DMS114 treated with DMSO at 0.1 percent for 48 hours (cell line): ENCODE results near the gene ACVR1B.

Experiments used
- DNase-seq: peaks from one replicate; lab custom pipeline; 2025; ENCODE audit not compliant: unreplicated experiment; lab: John Stamatoyannopoulos, UW

Gene ACVR1B

GRCh38 chr12:52019113-52019770 lies 67.7 kb downstream of the ACVR1B start:
- DNase-seq: no peak

- peak; percentile 55 for DNase-seq
These were observed 69.2 kb downstream of the ACVR1B start for GRCh38 chr12:52020539-52021336.

GRCh38 chr12:52022841-52023181 lies 71.3 kb downstream of the ACVR1B start:
- peak; percentile 62 for DNase-seq

GRCh38 chr12:52023182-52023975 lies 71.9 kb downstream of the ACVR1B start:
- peak; percentile 70 for DNase-seq

DNA sequence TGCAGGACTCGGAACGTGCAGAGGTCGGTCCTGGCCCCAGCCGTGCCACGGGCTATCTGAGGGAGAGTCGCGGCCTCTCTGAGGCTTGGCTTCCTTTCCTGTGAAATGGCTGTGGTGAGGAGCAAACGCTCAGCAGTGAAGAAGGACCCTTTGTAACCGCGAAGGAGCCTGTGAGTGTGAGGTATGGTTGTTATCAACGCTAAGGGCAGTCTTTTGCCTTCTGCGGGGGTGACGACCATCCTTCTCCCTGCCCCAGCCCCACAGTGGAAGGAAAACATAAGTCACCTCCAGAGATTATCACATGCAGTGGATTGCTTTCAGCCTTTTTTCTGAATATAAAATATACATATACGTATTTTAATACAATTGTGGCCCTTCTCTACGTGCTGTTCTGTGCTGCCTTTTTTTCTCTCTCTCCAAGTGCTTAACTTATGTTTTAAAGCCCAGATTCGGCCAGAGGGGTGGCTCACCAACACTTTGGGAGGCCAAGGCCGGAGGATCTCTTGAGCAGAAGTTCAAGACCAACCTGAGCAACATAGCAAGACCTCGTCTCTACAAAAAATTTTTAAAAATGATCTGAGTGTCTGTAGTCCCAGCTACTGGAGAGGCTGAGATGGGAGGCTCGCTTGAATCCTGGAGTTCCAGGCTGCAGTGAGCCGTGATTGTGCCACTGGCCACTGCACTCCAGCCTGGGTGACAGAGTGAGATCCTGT lies 72.6 kb downstream of the ACVR1B start:
- no peak for DNase-seq

DNA sequence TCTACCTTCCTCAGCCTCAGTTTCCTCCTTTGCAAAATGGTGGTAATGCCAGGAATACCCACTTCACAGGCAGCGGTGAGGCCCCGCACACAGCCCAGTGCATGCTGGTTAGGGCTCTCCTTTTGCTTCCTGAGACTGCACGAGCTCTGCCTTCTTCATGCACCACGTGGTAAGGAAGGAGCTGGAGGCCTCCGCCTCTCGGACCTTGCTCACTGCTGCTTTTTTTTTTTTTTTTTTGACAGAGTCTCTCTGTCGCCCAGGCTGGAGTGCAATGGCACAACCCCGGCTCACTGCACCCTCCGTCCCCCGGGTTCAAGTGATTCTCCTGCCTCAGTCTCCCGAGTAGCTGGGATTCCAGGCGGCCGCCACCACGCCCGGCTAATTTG lies 73.3 kb downstream of the ACVR1B start:
- DNase-seq: no peak

- no peak for DNase-seq
These were observed 74.8 kb downstream of the ACVR1B start for GRCh38 chr12:52026263-52026662.

DNA sequence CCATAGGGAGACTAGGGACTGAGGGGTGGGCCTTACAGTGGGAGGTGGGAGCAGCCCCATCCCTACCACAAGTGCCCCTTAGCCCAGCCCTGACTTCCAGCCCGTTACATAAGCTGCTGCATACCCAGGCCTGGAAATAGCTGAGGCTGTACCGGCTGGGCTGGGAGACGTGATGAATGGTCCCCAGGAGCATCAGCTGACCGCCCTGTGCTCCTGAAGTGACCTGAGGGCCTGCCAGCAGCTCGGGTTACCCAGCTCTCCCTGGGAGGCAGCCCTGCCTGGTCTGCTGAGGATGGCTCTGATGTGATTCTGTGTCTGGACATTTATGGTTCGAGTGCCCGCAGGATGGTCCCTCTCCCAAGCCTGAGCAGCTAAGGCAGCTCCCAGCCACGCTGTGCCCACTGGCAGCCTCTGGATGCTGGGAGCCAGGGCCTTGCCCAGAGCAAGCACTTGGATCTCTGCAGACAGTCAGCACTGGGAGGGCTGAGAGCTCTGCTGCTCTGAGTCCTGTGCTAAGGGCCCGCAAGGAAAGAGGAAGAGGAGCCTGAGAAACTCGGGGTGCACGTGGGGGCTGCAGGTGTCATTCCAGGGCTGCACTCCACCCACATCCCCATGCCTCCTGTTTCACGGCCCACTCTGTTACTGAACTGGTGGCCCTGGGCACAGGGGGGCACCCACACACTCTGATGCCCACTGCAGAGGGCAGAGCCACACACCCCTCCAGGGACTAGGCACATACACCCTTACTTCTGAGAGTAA lies 75.8 kb downstream of the ACVR1B start:
- no peak for DNase-seq

DNA sequence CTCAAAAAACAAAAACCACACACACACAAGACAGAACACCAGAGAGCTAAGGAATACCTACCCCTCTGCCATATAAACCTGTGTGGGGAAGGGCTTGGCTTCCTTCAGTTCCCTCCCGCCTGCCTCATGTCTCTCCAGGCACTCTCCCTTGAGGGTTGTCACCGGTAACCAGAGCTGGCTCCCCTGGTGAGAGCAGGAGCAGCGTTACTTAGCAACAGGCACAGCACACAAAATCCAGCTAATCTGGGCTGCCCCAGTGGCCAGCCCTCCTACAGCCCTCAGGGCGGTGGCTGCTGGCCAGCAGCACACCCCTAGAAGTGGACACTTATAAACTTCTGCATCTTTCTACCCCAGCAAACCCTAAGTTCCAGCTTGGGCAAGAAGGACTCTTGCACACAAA lies 78.2 kb downstream of the ACVR1B start:
- no peak for DNase-seq

GRCh38 chr12:52032446-52032803 lies 80.9 kb downstream of the ACVR1B start:
- no peak for DNase-seq

DNA sequence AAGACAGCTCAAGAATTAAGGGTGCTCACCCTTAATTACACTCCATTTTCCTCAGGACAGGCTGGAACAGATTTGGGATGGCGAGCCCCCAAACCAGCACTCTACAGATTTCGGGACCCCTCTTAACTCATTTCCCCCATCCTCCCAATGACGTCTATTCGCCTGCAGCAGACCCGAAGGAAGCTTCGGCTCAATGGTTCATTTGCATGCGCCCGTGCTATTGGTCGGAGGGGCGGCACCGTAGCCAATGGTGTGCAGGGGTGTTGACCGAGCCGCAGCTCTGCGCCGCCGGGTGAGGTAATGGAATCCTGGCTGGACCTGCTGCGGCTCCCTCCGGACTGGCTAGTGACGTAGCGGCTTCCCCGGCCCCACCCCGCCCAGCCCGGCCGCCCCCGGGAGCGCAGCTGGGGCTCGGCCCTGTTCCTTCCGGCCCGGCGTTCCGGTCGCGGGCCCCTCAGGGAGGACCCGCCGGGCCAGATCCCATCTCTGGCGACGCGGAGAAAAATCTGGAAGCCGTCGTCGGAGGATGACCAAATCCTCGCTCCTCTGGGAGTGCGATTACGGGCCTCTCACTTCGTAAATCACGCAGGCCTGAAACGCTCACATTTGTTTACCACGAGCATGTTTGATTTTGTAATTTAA lies 81.4 kb downstream of the ACVR1B start:
- DNase-seq: peak; percentile 82

DNA sequence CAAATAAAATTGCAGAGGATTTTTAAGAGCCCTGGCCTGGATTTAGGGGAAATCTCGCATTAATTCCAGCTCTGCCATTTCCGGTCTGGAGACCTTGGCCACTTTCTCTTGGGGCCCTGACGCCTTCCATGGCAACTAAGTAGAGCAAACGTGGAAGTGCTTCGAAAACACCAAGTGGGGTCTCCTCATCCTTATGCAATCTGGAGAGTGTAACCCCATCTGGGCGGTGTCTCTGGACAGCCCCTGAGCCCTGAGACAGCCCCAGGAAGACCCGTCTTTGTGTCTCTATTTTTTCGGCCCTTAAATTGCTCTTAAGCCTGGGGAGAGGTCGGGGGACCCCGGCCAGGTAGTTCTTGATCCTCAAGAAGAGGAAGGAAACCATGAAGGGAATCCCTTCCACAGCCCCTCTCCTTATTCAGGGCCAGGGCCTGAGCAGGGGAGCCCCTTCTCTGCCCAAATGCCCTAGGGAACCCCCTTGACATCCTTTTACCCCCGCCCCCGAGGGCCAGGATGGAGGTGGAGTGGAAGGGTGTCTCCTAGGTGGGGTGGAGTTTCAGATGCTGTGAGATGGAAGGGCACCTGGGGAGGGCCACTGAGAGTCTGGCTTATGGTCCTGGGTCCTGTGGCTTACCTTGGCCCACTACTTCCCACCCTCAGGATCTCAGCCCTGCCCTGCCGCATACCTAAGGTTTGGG lies 82.1 kb downstream of the ACVR1B start:
- DNase-seq: no peak

GRCh38 chr12:52035190-52035589 lies 83.7 kb downstream of the ACVR1B start:
- no peak for DNase-seq

DNA sequence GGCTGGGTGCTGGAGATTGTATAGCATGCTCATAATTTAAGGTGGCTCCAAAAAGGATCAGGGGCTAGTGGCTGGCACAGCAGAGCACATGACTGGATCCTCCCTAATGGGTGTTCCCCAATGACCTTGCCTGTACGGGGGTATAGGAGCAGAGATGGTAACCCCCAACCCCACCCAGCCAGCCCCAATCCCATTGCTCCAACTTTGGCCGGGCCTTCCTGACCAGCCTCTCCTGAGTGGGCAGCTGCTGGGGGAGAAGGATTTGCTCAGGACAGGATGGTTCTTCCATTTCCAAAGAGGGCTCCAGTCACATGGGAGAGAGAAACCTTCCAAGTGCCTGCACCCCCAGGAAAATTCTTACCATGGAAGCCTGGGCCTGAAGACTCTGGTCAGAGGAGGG lies 84.4 kb downstream of the ACVR1B start:
- DNase-seq: no peak

DNA sequence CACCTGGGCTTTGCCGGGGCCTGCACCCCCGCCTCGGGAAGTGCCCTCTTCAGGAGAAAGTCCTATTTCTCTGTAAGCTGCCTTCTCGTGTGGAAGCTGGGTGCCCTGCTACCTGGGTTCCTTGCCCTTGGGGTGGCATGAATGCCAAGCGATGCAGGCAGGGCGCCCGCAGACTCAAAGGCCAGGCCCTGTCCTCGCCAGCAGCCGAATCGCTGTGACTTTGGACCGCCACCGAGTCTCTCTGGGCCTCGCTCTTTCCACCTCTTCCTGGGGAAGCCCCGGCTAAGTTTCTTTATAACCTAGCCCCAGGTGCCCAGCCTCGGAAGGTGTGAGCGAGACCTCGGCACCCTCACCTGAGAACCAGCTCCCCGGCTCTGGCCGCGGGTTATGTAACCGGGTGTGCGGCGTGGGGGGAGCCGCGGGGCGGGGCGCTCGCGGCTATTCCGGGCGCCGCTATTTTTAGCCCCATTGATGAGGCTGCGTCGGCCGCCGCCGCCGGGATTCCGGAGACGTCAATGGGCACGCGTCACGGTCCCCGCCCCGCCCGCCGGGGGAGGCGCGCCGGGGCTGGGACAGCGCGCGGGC lies 85.2 kb downstream of the ACVR1B start:
- peak; percentile 34 for DNase-seq

DNA sequence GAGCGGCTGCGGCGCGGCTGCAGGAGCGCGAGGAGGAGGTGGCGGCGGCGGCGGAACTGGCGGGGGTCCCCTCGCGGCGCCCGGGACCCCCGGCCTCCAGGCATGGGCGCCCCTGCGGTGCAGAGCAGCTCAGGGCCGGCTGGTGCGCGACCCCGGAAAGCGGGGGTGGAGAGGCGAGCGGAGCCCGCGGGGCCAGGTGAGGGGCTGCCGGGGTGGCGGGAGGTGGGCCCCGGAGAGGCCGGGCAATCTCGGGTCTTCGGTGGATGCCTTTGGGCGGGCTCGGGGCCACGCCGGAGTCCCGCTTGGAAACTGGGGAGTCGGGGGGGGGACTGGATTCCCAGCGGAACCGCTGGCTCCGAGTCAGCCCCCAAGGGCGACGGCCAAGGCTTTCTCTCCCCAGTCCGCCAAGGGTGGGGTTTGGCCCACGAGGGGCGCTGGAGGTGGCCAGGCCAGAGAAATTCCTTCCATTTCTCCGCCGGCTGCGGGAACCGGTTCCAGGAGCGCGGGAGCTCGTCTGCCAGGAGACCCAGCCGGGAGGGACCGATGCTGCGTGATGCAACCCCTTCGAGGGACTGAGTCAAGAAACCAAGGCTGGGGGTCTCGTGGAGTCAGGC lies 85.9 kb downstream of the ACVR1B start:
- no peak for DNase-seq

- no peak for DNase-seq
These were observed 86.9 kb downstream of the ACVR1B start for GRCh38 chr12:52038447-52038846.

DNA sequence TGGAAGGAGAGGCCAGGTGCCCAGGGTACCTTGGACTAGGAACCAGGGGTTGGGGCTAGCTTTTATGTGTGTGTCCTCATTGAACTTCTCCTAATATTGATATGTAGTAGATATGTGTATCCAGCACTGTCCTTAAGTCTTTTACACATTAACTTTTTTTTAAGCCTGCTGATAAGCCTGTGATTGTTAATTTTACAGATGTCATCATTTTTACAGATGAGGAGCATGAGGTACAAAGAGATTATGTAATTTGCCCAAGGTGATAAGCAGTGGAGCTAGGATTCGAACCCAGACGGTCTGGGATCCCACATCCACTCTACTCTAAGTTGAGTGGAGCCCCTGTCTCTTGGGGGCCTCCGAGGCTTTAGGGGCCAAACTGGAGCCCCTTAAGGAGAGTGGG lies 89.5 kb downstream of the ACVR1B start:
- no peak for DNase-seq

GRCh38 chr12:52041695-52042123 lies 90.2 kb downstream of the ACVR1B start:
- no peak for DNase-seq
